ENCODE results near the gene HAL. TPM values are rescaled to one million over a fixed set of nuclear protein-coding genes. Genes with fewer than 3 reads are reported as not detected.

HAL gene
- total RNA-seq, 1 experiment from 2014 or later, result 0.39 TPM

DNA sequence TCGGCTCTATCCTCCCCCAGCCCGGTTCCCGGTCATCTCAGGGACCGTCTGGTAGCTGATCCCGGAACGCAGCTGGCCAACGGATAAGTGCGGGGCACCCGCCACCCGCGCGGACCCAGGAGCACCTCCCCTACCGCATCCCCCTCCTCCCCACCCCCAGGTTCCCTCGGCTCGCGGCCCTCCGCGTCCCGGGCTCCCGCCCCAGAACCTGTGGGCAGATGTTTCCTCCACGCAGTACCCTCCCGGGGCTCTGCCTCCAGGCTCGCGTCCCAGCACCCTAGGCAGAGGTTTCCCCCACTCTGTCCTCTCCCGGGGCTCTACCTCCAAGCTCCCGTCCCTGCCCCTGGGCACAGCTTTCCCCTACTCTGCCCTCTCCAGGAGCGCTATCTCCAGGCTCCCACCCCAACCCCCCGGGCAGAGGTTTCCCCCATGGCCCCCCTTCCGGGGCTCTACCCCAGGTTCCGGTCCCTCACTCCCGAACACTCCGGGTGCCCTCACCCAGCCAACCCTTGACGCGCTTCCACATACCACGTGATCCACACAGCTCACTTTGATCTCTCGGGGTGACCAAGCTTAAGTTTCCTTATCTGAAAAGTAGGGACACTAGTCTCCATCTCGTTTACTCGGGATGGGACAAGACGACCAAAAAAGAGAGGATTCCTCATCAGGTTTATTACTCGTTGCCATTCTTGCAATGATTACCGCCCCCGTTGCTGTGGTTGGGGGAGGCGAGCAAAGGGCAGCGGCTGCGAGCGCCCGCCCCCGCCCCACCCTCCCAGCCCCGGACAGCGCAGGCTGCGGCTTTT, 53.4 kb downstream of the HAL start, which contains the start of gene CCDC38 (continued):
- TF ChIP-seq, protein P1, sequence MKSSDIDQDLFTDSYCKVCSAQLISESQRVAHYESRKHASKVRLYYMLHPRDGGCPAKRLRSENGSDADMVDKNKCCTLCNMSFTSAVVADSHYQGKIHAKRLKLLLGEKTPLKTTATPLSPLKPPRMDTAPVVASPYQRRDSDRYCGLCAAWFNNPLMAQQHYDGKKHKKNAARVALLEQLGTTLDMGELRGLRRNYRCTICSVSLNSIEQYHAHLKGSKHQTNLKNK (CRISPR knock-in tag; IDR thresholded peaks at IDR 0.05), result no peak
- TF ChIP-seq SMAD4 (CRISPR knock-in tag; IDR thresholded peaks at IDR 0.05) (no peak), FOXK1 (CRISPR knock-in tag; IDR thresholded peaks at IDR 0.05) (no peak), SP1 (CRISPR knock-in tag; conservative IDR thresholded peaks at IDR 0.05) (peak; percentile 6; the same call in 1 of the 2 replicates), EMX1 (CRISPR knock-in tag; IDR thresholded peaks at IDR 0.05) (no peak), GABPB1 (CRISPR knock-in tag; IDR thresholded peaks at IDR 0.05) (no peak), NR3C1 (CRISPR knock-in tag; conservative IDR thresholded peaks at IDR 0.05; ENCODE audit: low read depth) (no peak), KAT7 (CRISPR knock-in tag; IDR thresholded peaks at IDR 0.05; ENCODE audit: borderline replicate concordance) (no peak), NFE2L1 (CRISPR knock-in tag; IDR thresholded peaks at IDR 0.05) (no peak), IRF2 (CRISPR knock-in tag; IDR thresholded peaks at IDR 0.05; ENCODE audit: borderline replicate concordance, low read depth) (no peak), ZNF396 (CRISPR knock-in tag; IDR thresholded peaks at IDR 0.05; ENCODE audit: borderline replicate concordance) (no peak), ETV6 (CRISPR knock-in tag; IDR thresholded peaks at IDR 0.05) (no peak; the same call in 1 of the 2 replicates), CREB1 (CRISPR knock-in tag; IDR thresholded peaks at IDR 0.05) (no peak)
- TF ChIP-seq, protein P2, sequence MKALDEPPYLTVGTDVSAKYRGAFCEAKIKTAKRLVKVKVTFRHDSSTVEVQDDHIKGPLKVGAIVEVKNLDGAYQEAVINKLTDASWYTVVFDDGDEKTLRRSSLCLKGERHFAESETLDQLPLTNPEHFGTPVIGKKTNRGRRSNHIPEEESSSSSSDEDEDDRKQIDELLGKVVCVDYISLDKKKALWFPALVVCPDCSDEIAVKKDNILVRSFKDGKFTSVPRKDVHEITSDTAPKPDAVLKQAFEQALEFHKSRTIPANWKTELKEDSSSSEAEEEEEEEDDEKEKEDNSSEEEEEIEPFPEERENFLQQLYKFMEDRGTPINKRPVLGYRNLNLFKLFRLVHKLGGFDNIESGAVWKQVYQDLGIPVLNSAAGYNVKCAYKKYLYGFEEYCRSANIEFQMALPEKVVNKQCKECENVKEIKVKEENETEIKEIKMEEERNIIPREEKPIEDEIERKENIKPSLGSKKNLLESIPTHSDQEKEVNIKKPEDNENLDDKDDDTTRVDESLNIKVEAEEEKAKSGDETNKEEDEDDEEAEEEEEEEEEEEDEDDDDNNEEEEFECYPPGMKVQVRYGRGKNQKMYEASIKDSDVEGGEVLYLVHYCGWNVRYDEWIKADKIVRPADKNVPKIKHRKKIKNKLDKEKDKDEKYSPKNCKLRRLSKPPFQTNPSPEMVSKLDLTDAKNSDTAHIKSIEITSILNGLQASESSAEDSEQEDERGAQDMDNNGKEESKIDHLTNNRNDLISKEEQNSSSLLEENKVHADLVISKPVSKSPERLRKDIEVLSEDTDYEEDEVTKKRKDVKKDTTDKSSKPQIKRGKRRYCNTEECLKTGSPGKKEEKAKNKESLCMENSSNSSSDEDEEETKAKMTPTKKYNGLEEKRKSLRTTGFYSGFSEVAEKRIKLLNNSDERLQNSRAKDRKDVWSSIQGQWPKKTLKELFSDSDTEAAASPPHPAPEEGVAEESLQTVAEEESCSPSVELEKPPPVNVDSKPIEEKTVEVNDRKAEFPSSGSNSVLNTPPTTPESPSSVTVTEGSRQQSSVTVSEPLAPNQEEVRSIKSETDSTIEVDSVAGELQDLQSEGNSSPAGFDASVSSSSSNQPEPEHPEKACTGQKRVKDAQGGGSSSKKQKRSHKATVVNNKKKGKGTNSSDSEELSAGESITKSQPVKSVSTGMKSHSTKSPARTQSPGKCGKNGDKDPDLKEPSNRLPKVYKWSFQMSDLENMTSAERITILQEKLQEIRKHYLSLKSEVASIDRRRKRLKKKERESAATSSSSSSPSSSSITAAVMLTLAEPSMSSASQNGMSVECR (CRISPR knock-in tag; IDR thresholded peaks at IDR 0.05; ENCODE audit: borderline replicate concordance), result no peak
- TF ChIP-seq, protein P3, sequence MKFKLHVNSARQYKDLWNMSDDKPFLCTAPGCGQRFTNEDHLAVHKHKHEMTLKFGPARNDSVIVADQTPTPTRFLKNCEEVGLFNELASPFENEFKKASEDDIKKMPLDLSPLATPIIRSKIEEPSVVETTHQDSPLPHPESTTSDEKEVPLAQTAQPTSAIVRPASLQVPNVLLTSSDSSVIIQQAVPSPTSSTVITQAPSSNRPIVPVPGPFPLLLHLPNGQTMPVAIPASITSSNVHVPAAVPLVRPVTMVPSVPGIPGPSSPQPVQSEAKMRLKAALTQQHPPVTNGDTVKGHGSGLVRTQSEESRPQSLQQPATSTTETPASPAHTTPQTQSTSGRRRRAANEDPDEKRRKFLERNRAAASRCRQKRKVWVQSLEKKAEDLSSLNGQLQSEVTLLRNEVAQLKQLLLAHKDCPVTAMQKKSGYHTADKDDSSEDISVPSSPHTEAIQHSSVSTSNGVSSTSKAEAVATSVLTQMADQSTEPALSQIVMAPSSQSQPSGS (CRISPR knock-in tag; IDR thresholded peaks at IDR 0.05; ENCODE audit: borderline replicate concordance, low read depth), result no peak
- TF ChIP-seq, protein P4, sequence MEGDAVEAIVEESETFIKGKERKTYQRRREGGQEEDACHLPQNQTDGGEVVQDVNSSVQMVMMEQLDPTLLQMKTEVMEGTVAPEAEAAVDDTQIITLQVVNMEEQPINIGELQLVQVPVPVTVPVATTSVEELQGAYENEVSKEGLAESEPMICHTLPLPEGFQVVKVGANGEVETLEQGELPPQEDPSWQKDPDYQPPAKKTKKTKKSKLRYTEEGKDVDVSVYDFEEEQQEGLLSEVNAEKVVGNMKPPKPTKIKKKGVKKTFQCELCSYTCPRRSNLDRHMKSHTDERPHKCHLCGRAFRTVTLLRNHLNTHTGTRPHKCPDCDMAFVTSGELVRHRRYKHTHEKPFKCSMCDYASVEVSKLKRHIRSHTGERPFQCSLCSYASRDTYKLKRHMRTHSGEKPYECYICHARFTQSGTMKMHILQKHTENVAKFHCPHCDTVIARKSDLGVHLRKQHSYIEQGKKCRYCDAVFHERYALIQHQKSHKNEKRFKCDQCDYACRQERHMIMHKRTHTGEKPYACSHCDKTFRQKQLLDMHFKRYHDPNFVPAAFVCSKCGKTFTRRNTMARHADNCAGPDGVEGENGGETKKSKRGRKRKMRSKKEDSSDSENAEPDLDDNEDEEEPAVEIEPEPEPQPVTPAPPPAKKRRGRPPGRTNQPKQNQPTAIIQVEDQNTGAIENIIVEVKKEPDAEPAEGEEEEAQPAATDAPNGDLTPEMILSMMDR (IDR thresholded peaks at IDR 0.05), result no peak
- TF ChIP-seq, protein P5, sequence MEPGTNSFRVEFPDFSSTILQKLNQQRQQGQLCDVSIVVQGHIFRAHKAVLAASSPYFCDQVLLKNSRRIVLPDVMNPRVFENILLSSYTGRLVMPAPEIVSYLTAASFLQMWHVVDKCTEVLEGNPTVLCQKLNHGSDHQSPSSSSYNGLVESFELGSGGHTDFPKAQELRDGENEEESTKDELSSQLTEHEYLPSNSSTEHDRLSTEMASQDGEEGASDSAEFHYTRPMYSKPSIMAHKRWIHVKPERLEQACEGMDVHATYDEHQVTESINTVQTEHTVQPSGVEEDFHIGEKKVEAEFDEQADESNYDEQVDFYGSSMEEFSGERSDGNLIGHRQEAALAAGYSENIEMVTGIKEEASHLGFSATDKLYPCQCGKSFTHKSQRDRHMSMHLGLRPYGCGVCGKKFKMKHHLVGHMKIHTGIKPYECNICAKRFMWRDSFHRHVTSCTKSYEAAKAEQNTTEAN (CRISPR knock-in tag; IDR thresholded peaks at IDR 0.05), result no peak
- TF ChIP-seq, protein P6, sequence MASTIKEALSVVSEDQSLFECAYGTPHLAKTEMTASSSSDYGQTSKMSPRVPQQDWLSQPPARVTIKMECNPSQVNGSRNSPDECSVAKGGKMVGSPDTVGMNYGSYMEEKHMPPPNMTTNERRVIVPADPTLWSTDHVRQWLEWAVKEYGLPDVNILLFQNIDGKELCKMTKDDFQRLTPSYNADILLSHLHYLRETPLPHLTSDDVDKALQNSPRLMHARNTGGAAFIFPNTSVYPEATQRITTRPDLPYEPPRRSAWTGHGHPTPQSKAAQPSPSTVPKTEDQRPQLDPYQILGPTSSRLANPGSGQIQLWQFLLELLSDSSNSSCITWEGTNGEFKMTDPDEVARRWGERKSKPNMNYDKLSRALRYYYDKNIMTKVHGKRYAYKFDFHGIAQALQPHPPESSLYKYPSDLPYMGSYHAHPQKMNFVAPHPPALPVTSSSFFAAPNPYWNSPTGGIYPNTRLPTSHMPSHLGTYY (CRISPR knock-in tag; IDR thresholded peaks at IDR 0.05), result no peak
- TF ChIP-seq, protein P7, sequence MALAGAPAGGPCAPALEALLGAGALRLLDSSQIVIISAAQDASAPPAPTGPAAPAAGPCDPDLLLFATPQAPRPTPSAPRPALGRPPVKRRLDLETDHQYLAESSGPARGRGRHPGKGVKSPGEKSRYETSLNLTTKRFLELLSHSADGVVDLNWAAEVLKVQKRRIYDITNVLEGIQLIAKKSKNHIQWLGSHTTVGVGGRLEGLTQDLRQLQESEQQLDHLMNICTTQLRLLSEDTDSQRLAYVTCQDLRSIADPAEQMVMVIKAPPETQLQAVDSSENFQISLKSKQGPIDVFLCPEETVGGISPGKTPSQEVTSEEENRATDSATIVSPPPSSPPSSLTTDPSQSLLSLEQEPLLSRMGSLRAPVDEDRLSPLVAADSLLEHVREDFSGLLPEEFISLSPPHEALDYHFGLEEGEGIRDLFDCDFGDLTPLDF (CRISPR knock-in tag; IDR thresholded peaks at IDR 0.05), result no peak
- TF ChIP-seq, protein P8, sequence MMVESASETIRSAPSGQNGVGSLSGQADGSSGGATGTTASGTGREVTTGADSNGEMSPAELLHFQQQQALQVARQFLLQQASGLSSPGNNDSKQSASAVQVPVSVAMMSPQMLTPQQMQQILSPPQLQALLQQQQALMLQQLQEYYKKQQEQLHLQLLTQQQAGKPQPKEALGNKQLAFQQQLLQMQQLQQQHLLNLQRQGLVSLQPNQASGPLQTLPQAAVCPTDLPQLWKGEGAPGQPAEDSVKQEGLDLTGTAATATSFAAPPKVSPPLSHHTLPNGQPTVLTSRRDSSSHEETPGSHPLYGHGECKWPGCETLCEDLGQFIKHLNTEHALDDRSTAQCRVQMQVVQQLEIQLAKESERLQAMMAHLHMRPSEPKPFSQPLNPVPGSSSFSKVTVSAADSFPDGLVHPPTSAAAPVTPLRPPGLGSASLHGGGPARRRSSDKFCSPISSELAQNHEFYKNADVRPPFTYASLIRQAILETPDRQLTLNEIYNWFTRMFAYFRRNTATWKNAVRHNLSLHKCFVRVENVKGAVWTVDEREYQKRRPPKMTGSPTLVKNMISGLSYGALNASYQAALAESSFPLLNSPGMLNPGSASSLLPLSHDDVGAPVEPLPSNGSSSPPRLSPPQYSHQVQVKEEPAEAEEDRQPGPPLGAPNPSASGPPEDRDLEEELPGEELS (CRISPR knock-in tag; IDR thresholded peaks at IDR 0.05), result no peak; the same call in 1 of the 2 replicates

Measured in WTC11 (cell line).